Activated CD8-positive, alpha-beta memory T cell treated with anti-CD3 and anti-CD28 coated beads for 1 hour (primary cell): Measurements from ENCODE around the gene TMSB4X.
"Not testable (repeated sequence)": the region's sequence is repeated elsewhere in the genome, so short reads cannot be mapped to it uniquely, and the experiment has no call there.

Source experiments
- DNase-seq, 2 donors: peaks; one replicate each; pipeline ENCODE4 v3.0.0-alpha.2; 2020; ENCODE audit warnings: low read depth in 1 of 2; ENCODE audit errors: extremely low read depth in 1 of 2

Gene TMSB4X

GRCh38 chrX:13015536-13016236 lies 40.8 kb downstream of the TMSB4X start:
- DNase-seq = no peak

DNA sequence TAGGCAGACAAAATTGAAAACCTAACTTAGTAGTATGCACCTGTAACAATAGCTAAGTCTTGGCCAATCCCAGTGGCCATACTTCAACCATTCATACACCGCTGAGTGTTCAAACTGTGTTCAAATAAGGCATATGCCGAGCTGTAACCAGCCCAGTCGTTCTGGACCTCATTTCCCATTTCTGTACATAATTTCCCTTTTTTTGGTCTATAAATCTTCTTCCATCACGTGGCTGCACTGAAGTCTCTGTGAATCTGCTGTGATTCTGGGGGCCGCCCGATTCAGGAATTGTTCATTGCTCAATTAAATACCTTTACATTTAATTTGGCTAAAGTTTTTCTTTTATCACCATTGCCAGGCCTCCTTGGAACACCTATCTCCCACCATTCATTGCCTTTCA lies 41.8 kb downstream of the TMSB4X start:
- DNase-seq = not testable (repeated sequence)

- DNase-seq = no peak
These were observed 48.0 kb downstream of the TMSB4X start for GRCh38 chrX:13022926-13023325.

- DNase-seq = no peak
These were observed 48.7 kb downstream of the TMSB4X start for GRCh38 chrX:13023567-13023966.

DNA sequence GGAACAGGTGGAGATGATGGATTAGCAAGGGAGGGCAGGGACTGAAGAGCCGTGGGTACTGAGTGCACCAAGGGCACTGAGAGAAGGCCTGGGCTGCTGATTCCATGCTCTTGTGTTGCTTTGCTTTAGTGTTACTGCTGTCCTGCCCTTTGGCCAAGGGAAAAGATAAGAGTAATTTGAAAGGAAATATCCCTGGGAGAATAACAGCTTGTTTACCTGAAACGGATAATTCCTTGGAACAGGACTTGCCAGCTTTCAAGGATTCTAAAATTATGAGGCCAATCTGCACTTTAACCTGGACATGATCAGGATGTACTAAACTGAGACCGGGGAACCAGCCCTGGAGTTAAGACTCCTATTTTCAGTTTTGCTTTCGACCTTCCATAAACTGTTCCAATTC lies 49.1 kb downstream of the TMSB4X start:
- DNase-seq = no peak

DNA sequence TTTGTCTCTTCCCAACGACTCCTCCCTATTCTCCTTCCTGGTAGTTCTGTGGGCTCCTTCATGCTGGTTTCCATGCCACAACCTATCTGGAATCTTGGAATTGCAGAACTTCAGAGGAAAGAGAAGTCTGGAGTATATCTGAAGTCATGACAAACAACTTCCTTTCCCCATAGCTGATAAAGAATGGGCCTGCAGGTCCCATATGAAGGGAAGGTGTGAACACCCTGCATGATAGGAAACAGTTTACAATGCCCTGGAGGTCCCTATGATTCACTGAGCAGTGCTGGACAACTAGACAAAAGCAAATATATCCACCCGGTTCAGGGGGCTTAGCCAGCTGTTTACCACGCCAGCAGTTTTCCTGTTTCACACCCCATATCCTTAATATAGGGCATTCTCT lies 50.1 kb downstream of the TMSB4X start:
- no peak for DNase-seq
